HG03571 (cell line): ENCODE results near the gene MTCL1.
A peak's percentile ranks its signal among the peaks of the same experiment; 100 is the strongest.
"Not testable (repeated sequence)": the region's sequence is repeated elsewhere in the genome, so short reads cannot be mapped to it uniquely, and the experiment has no call there.

Experiments
- ATAC-seq: cut with Tn5 transposase; IDR thresholded peaks from one replicate; pipeline ENCODE4 v1.9.1; 2021; ENCODE audit not compliant: unreplicated experiment

The MTCL1 gene

GRCh38 chr18:8741117-8741516 lies 35.8 kb downstream of the MTCL1 start:
- no peak for ATAC-seq

GRCh38 chr18:8741532-8741931 lies 36.2 kb downstream of the MTCL1 start:
- no peak for ATAC-seq

- no peak for ATAC-seq
Measured at GRCh38 chr18:8742387-8743361, 37.3 kb downstream of the MTCL1 start.

- ATAC-seq = no peak
Measured at GRCh38 chr18:8744038-8744437, 38.7 kb downstream of the MTCL1 start.

GRCh38 chr18:8744656-8745055 lies 39.3 kb downstream of the MTCL1 start:
- no peak for ATAC-seq

GRCh38 chr18:8745355-8746014 lies 40.1 kb downstream of the MTCL1 start:
- no peak for ATAC-seq

GRCh38 chr18:8747440-8747937 lies 42.1 kb downstream of the MTCL1 start:
- ATAC-seq = no peak

- no peak for ATAC-seq
Measured at GRCh38 chr18:8749492-8749891, 44.1 kb downstream of the MTCL1 start.

- no peak for ATAC-seq
Measured at GRCh38 chr18:8750954-8751415, 45.6 kb downstream of the MTCL1 start.

- ATAC-seq = no peak
Measured at GRCh38 chr18:8751692-8752091, 46.3 kb downstream of the MTCL1 start.

GRCh38 chr18:8752329-8752728 lies 47.0 kb downstream of the MTCL1 start:
- no peak for ATAC-seq

- peak; percentile 71 for ATAC-seq
Measured at GRCh38 chr18:8754995-8755960, 49.9 kb downstream of the MTCL1 start.

GRCh38 chr18:8756571-8756970 lies 51.2 kb downstream of the MTCL1 start:
- ATAC-seq = no peak

- no peak for ATAC-seq
Measured at GRCh38 chr18:8757396-8757997, 52.1 kb downstream of the MTCL1 start.

GRCh38 chr18:8758466-8758865 lies 53.1 kb downstream of the MTCL1 start:
- no peak for ATAC-seq

- no peak for ATAC-seq
Measured at GRCh38 chr18:8760984-8761383, 55.6 kb downstream of the MTCL1 start.

- not testable (repeated sequence) for ATAC-seq
Measured at GRCh38 chr18:8761535-8761934, 56.2 kb downstream of the MTCL1 start.

GRCh38 chr18:8762968-8763367 lies 57.6 kb downstream of the MTCL1 start:
- ATAC-seq = no peak

GRCh38 chr18:8763611-8764010 lies 58.3 kb downstream of the MTCL1 start:
- no peak for ATAC-seq

- ATAC-seq = no peak
Measured at GRCh38 chr18:8765783-8766463, 60.6 kb downstream of the MTCL1 start.
